Cardiac fibroblast (primary cell): ENCODE results near the gene KDM6A.
A peak's percentile ranks its signal among the peaks of the same experiment; 100 is the strongest.

Experiments used
- DNase-seq, 2 donors: peaks; one replicate each; pipeline versions ENCODE4 v3.0.0 to v3.0.0-alpha.2; 2010; ENCODE audit warnings: low read depth in 2 of 2
- H3K4me3 ChIP-seq, 2 donors: replicated peaks in 1 of 2; 1 replicate in 1 of 2; 2 replicates in 1 of 2; pipeline ENCODE4 v1.5.1; 2011; ENCODE audit warnings: low read depth in 2 of 2, low read length in 2 of 2, mild to moderate bottlenecking in 2 of 2, moderate library complexity in 1 of 2
- TF ChIP-seq, protein P1 (sequence below): IDR thresholded peaks from one replicate; pipeline ENCODE4 v1.5.1; 2011; ENCODE audit warnings: low read depth, mild to moderate bottlenecking, low read length, inconsistent platforms

The KDM6A gene

GRCh38 chrX:44973420-44973932, 100.5 kb downstream of the KDM6A start:
- no peak for DNase-seq
- no peak overlapping the region for H3K4me3 ChIP-seq

GRCh38 chrX:44974451-44974850, 101.5 kb downstream of the KDM6A start:
- H3K4me3 ChIP-seq: no peak overlapping the region
- TF ChIP-seq, protein P1, sequence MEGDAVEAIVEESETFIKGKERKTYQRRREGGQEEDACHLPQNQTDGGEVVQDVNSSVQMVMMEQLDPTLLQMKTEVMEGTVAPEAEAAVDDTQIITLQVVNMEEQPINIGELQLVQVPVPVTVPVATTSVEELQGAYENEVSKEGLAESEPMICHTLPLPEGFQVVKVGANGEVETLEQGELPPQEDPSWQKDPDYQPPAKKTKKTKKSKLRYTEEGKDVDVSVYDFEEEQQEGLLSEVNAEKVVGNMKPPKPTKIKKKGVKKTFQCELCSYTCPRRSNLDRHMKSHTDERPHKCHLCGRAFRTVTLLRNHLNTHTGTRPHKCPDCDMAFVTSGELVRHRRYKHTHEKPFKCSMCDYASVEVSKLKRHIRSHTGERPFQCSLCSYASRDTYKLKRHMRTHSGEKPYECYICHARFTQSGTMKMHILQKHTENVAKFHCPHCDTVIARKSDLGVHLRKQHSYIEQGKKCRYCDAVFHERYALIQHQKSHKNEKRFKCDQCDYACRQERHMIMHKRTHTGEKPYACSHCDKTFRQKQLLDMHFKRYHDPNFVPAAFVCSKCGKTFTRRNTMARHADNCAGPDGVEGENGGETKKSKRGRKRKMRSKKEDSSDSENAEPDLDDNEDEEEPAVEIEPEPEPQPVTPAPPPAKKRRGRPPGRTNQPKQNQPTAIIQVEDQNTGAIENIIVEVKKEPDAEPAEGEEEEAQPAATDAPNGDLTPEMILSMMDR: no peak
- peak; percentile 14 to 53 for DNase-seq

More at GRCh38 chrX:44973420-44973932, 100.5 kb downstream of the KDM6A start:
- TF ChIP-seq, protein P1: no peak

DNA sequence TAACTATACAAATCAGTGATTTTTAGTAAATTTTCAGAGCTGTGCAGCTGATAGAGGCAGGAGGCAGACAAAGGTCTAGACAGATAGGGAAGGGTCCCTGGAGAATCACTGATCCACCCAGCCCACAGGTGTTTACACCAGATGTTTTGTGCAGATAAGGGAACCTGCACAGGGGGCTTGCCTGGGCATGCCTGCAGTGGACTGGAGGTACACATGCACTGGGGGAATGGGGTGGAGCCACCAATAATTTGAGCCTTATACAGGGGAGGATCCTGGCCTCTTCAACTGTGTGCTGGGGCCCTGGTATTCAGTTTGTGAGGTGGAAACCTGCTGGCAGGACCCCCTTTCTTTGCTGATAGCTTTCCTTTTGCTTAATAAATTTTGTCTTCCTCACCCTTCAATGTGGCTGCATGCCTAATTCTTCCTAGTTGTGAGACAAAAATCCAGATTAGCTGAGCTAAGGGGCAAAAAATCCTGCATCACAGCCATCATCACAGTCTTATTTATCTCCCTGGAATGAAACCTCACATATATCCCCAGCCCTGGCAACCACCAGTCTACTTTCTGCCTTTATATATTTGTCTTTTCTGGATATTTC, 102.8 kb downstream of the KDM6A start:
- no peak overlapping the region for H3K4me3 ChIP-seq
- DNase-seq: no peak
- TF ChIP-seq, protein P1: no peak

DNA sequence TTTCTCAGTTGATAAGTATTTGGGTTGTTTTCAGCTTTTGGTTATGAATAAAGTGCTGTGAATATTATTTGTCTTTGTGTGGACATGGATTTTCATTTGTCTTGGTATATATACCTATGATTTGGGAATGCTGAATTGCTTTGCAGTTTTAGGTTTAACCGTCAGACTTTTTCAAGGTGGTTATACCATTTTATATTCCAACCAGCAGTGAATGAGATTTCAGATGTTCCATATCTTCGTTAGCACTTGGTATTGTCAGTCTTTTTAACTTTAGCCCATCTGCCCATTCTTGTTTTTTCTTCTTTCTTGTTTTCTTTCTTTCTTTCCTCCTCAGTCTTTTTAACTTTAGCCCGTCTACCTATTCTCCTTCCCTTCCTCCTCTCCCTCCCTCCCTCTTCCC, 106.0 kb downstream of the KDM6A start:
- H3K4me3 ChIP-seq: no peak overlapping the region
- DNase-seq: no peak
- TF ChIP-seq, protein P1: no peak

- TF ChIP-seq, protein P1: no peak
- H3K4me3 ChIP-seq: no peak overlapping the region
- no peak for DNase-seq
Measured at GRCh38 chrX:44980403-44980802, 107.4 kb downstream of the KDM6A start.

DNA sequence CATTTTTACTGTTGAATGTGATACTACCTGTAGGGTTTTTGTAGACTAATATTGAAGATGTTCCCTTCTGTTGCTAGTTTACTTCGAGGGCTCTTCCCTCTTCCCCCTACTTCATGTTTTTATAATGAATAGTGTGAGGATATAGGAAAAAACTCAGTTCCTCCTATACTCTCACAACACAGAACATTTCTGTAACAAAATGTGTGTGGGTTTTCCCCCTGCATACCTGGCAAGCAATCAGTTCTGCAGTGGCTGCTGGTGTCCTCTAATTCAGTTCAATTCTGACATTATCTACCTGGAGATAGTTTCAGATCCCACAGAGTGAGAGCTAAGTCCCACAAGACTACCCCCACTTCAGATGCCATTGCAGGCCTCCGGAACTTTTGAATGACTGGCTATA, 107.9 kb downstream of the KDM6A start:
- DNase-seq: no peak
- H3K4me3 ChIP-seq: no peak overlapping the region
- TF ChIP-seq, protein P1: no peak
